ENCODE measurements around the gene DIAPH1.
A peak's percentile ranks its signal among the peaks of the same experiment; 100 is the strongest.

Gene DIAPH1

GRCh38 chr5:141636413-141637122 lies 17.8 kb upstream of the DIAPH1 start, which contains the start of the genes HDAC3 and RELL2:
TSS of gene HDAC3 (minus strand) at chr5:141636849. CDS start at chr5:141636790, 59 bp downstream.
TSS of gene RELL2 (plus strand) at chr5:141636997. CDS start at chr5:141638226, 1,229 bp downstream.
- Mint-ChIP-seq H3K27ac (peak within 1 kb of the TSS; percentile 63 to 79), H3K36me3 (ENCODE audit: insufficient read depth) (peaks cover 14% of the 10 kb centered on the region), H3K4me3 (peak within 1 kb of the TSS; percentile 88 to 89), H3K9me3 (no peaks in the 10 kb centered on the region), H3K27me3 (no peaks in the 10 kb centered on the region), H3K4me1 (ENCODE audit: low read depth in 2 of 2) (peaks cover 30 to 33% of the 10 kb centered on the region in 2 donors)
- ATAC-seq (replicated peaks) (peak; percentile 85), DNase-seq (peak; percentile 94 to 98 (median 98))

- ATAC-seq (replicated peaks) (no peak), DNase-seq (no peak)
- peaks cover 19% of the 10 kb centered on the region for H3K36me3 Mint-ChIP-seq (ENCODE audit: insufficient read depth)
- no peaks in the 10 kb centered on the region for H3K27me3 Mint-ChIP-seq
- no peaks in the 10 kb centered on the region for H3K9me3 Mint-ChIP-seq
- peak overlapping the region; percentile 88 to 89 for H3K4me3 Mint-ChIP-seq
- peaks cover 29 to 31% of the 10 kb centered on the region in 2 donors for H3K4me1 Mint-ChIP-seq (ENCODE audit: low read depth in 2 of 2)
- peak overlapping the region; percentile 63 to 79 for H3K27ac Mint-ChIP-seq
These were observed 17.3 kb upstream of the DIAPH1 start for GRCh38 chr5:141636106-141636412.

GRCh38 chr5:141635646-141636045 lies 16.8 kb upstream of the DIAPH1 start:
- H3K36me3 Mint-ChIP-seq (ENCODE audit: insufficient read depth), result peaks cover 21% of the 10 kb centered on the region
- H3K4me1 Mint-ChIP-seq (ENCODE audit: low read depth in 2 of 2), result peaks cover 25 to 28% of the 10 kb centered on the region in 2 donors
- ATAC-seq (replicated peaks) (no peak), DNase-seq (no peak)
- no peaks in the 10 kb centered on the region for H3K9me3 Mint-ChIP-seq
- peak overlapping the region; percentile 63 to 79 for H3K27ac Mint-ChIP-seq
- H3K4me3 Mint-ChIP-seq, result peak overlapping the region; percentile 88 to 89
- no peaks in the 10 kb centered on the region for H3K27me3 Mint-ChIP-seq

- Mint-ChIP-seq H3K36me3 (ENCODE audit: insufficient read depth) (peaks cover 26% of the 10 kb centered on the region), H3K27ac (peak overlapping the region in 1 of 2 donors; percentile 63), H3K27me3 (no peaks in the 10 kb centered on the region), H3K4me1 (ENCODE audit: low read depth in 2 of 2) (peaks cover 25 to 31% of the 10 kb centered on the region in 2 donors), H3K9me3 (no peaks in the 10 kb centered on the region), H3K4me3 (peak overlapping the region; percentile 88 to 89)
- DNase-seq, result no peak
- no peak for ATAC-seq (replicated peaks)
These were observed 15.9 kb upstream of the DIAPH1 start for GRCh38 chr5:141634720-141635119.

- no peaks in the 10 kb centered on the region for H3K9me3 Mint-ChIP-seq
- H3K4me1 Mint-ChIP-seq (ENCODE audit: low read depth in 2 of 2), result peaks cover 25 to 31% of the 10 kb centered on the region in 2 donors
- H3K4me3 Mint-ChIP-seq, result peak overlapping the region in 1 of 2 donors; percentile 2
- peaks cover 29% of the 10 kb centered on the region for H3K36me3 Mint-ChIP-seq (ENCODE audit: insufficient read depth)
- H3K27ac Mint-ChIP-seq, result no peak overlapping the region
- no peaks in the 10 kb centered on the region for H3K27me3 Mint-ChIP-seq
- DNase-seq (no peak), ATAC-seq (replicated peaks) (no peak)
These were observed 15.2 kb upstream of the DIAPH1 start for GRCh38 chr5:141633871-141634561.

- peaks cover 27% of the 10 kb centered on the region for H3K36me3 Mint-ChIP-seq (ENCODE audit: insufficient read depth)
- ATAC-seq (replicated peaks), result no peak
- no peak overlapping the region for H3K27ac Mint-ChIP-seq
- no peak overlapping the region for H3K4me3 Mint-ChIP-seq
- H3K4me1 Mint-ChIP-seq (ENCODE audit: low read depth in 2 of 2), result peaks cover 23% of the 10 kb centered on the region in 2 donors
- DNase-seq, result no peak
- no peaks in the 10 kb centered on the region for H3K27me3 Mint-ChIP-seq
- no peaks in the 10 kb centered on the region for H3K9me3 Mint-ChIP-seq
These were observed 13.8 kb upstream of the DIAPH1 start for GRCh38 chr5:141632650-141633049.

GRCh38 chr5:141630570-141631140 lies 11.9 kb upstream of the DIAPH1 start:
- ATAC-seq (replicated peaks), result no peak

GRCh38 chr5:141628175-141628788 lies 9.5 kb upstream of the DIAPH1 start:
- DNase-seq, result no peak
- peak overlapping the region in 1 of 2 donors; percentile 80 for H3K27ac Mint-ChIP-seq

More at GRCh38 chr5:141630570-141631140, 11.9 kb upstream of the DIAPH1 start:
- no peak overlapping the region for H3K4me3 Mint-ChIP-seq
- peaks cover 37% of the 10 kb centered on the region for H3K36me3 Mint-ChIP-seq (ENCODE audit: insufficient read depth)
- H3K27me3 Mint-ChIP-seq, result no peaks in the 10 kb centered on the region
- H3K4me1 Mint-ChIP-seq (ENCODE audit: low read depth in 2 of 2), result peaks cover 17 to 21% of the 10 kb centered on the region in 2 donors
- DNase-seq, result no peak
- H3K9me3 Mint-ChIP-seq, result no peaks in the 10 kb centered on the region
- no peak overlapping the region for H3K27ac Mint-ChIP-seq

GRCh38 chr5:141623611-141624010 lies 4.8 kb upstream of the DIAPH1 start:
- Mint-ChIP-seq H3K36me3 (ENCODE audit: insufficient read depth) (peaks cover 59% of the 10 kb centered on the region), H3K27me3 (no peaks in the 10 kb centered on the region), H3K4me1 (ENCODE audit: low read depth in 2 of 2) (peaks cover 4 to 5% of the 10 kb centered on the region in 2 donors), H3K9me3 (no peaks in the 10 kb centered on the region), H3K4me3 (no peak overlapping the region), H3K27ac (peak overlapping the region in 1 of 2 donors; percentile 62)
- ATAC-seq (replicated peaks) (no peak), DNase-seq (no peak)

More at GRCh38 chr5:141628175-141628788, 9.5 kb upstream of the DIAPH1 start:
- ATAC-seq (replicated peaks), result no peak
- Mint-ChIP-seq H3K4me3 (no peak overlapping the region), H3K27me3 (no peaks in the 10 kb centered on the region), H3K4me1 (ENCODE audit: low read depth in 2 of 2) (peaks cover 7% of the 10 kb centered on the region in 2 donors), H3K9me3 (no peaks in the 10 kb centered on the region), H3K36me3 (ENCODE audit: insufficient read depth) (peaks cover 61% of the 10 kb centered on the region)

- peaks cover 4 to 5% of the 10 kb centered on the region in 2 donors for H3K4me1 Mint-ChIP-seq (ENCODE audit: low read depth in 2 of 2)
- H3K27me3 Mint-ChIP-seq, result no peaks in the 10 kb centered on the region
- ATAC-seq (replicated peaks), result no peak
- H3K4me3 Mint-ChIP-seq, result no peak overlapping the region
- no peak for DNase-seq
- H3K36me3 Mint-ChIP-seq (ENCODE audit: insufficient read depth), result peaks cover 61% of the 10 kb centered on the region
- peak overlapping the region in 1 of 2 donors; percentile 62 for H3K27ac Mint-ChIP-seq
- no peaks in the 10 kb centered on the region for H3K9me3 Mint-ChIP-seq
These were observed 4.4 kb upstream of the DIAPH1 start for GRCh38 chr5:141623186-141623585.

- Mint-ChIP-seq H3K36me3 (ENCODE audit: insufficient read depth) (peaks cover 42% of the 10 kb centered on the region), H3K4me1 (ENCODE audit: low read depth in 2 of 2) (peaks cover 28 to 41% of the 10 kb centered on the region in 2 donors), H3K27ac (peak overlapping the region; percentile 92 to 94), H3K4me3 (peak overlapping the region; percentile 92 to 99), H3K9me3 (no peaks in the 10 kb centered on the region), H3K27me3 (no peaks in the 10 kb centered on the region)
- DNase-seq (peak; percentile 29 to 51 (median 40)), ATAC-seq (replicated peaks) (peak; percentile 47)
These were observed 583 bp downstream of the DIAPH1 start for GRCh38 chr5:141618030-141618803.

- no peak for DNase-seq
- H3K27ac Mint-ChIP-seq, result peak overlapping the region; percentile 92 to 94
- peaks cover 33 to 47% of the 10 kb centered on the region in 2 donors for H3K4me1 Mint-ChIP-seq (ENCODE audit: low read depth in 2 of 2)
- ATAC-seq (replicated peaks), result no peak
- H3K36me3 Mint-ChIP-seq (ENCODE audit: insufficient read depth), result peaks cover 39% of the 10 kb centered on the region
- H3K9me3 Mint-ChIP-seq, result no peaks in the 10 kb centered on the region
- H3K4me3 Mint-ChIP-seq, result peak overlapping the region; percentile 92 to 99
- no peaks in the 10 kb centered on the region for H3K27me3 Mint-ChIP-seq
These were observed 1.1 kb downstream of the DIAPH1 start for GRCh38 chr5:141617682-141618029.
